GM12872 (cell line): ENCODE data around the gene PROSER3.

Experiments used
- CTCF ChIP-seq: IDR thresholded peaks from 3 replicates; pipeline ENCODE4 v1.5.1; 2011; ENCODE audit warnings: low read depth, mild to moderate bottlenecking, low read length, moderate library complexity; ENCODE audit not compliant: insufficient read depth

PROSER3 gene

GRCh38 chr19:35805526-35806102, 47.6 kb downstream of the PROSER3 start:
- TF ChIP-seq CTCF: no peak

GRCh38 chr19:35806597-35806996, 48.6 kb downstream of the PROSER3 start:
- TF ChIP-seq CTCF: no peak

GRCh38 chr19:35807633-35808032, 49.7 kb downstream of the PROSER3 start:
- TF ChIP-seq CTCF: no peak

GRCh38 chr19:35811317-35812219, 53.6 kb downstream of the PROSER3 start:
- no peak for TF ChIP-seq CTCF

GRCh38 chr19:35812220-35813042, 54.5 kb downstream of the PROSER3 start, which contains the start of gene PRODH2:
Gene PRODH2 (minus strand): TSS chr19:35812845. CDS start chr19:35812805, 40 bp downstream.
- TF ChIP-seq CTCF: no peak

- TF ChIP-seq CTCF: no peak
Measured at GRCh38 chr19:35813043-35813890, 55.3 kb downstream of the PROSER3 start.

- no peak for TF ChIP-seq CTCF
Measured at GRCh38 chr19:35816262-35816661, 58.3 kb downstream of the PROSER3 start.
